ENCODE measurements around the gene OR2AG1.

The OR2AG1 gene

DNA sequence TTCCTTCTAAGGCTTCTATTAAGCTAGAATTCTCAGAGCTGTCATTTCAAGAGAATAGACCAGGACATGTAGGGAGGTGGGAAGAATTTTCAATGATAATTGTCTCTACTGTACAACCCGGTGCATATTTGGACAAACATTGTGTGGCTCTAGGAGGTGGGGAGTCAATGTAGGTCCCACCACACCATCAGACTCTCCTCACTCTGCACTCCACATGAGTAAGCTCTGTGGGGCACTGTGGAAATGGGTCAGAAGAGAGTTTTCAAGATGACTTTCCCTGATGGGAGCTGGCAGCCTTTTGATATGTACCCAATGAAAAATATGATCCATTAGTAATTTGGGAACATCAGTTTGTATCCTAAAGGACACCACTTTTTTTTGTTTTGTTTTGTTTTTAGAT is 44.2 kb upstream of the OR2AG1 start:
- H3K4me3 ChIP-seq (ENCODE audit: low read depth, low read length): no peak overlapping the region
- TF ChIP-seq, protein P1, sequence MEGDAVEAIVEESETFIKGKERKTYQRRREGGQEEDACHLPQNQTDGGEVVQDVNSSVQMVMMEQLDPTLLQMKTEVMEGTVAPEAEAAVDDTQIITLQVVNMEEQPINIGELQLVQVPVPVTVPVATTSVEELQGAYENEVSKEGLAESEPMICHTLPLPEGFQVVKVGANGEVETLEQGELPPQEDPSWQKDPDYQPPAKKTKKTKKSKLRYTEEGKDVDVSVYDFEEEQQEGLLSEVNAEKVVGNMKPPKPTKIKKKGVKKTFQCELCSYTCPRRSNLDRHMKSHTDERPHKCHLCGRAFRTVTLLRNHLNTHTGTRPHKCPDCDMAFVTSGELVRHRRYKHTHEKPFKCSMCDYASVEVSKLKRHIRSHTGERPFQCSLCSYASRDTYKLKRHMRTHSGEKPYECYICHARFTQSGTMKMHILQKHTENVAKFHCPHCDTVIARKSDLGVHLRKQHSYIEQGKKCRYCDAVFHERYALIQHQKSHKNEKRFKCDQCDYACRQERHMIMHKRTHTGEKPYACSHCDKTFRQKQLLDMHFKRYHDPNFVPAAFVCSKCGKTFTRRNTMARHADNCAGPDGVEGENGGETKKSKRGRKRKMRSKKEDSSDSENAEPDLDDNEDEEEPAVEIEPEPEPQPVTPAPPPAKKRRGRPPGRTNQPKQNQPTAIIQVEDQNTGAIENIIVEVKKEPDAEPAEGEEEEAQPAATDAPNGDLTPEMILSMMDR (IDR thresholded peaks at IDR 0.05; ENCODE audit: low read depth, low read length): no peak

- H3K4me3 ChIP-seq (ENCODE audit: low read depth, low read length): no peak overlapping the region
- TF ChIP-seq, protein P1 (IDR thresholded peaks at IDR 0.05; ENCODE audit: low read depth, low read length): no peak
These were observed 40.6 kb upstream of the OR2AG1 start for GRCh38 chr11:6742260-6742659.

GRCh38 chr11:6745018-6745417 is 37.8 kb upstream of the OR2AG1 start:
- H3K4me3 ChIP-seq (ENCODE audit: low read depth, low read length): no peak overlapping the region
- TF ChIP-seq, protein P1 (IDR thresholded peaks at IDR 0.05; ENCODE audit: low read depth, low read length): no peak

- no peak overlapping the region for H3K4me3 ChIP-seq (ENCODE audit: low read depth, low read length)
- TF ChIP-seq, protein P1 (IDR thresholded peaks at IDR 0.05; ENCODE audit: low read depth, low read length): no peak
These were observed 37.3 kb upstream of the OR2AG1 start for GRCh38 chr11:6745465-6746015.

- TF ChIP-seq, protein P1 (IDR thresholded peaks at IDR 0.05; ENCODE audit: low read depth, low read length): no peak
- H3K4me3 ChIP-seq (ENCODE audit: low read depth, low read length): peak overlapping the region; percentile 21; the same call in 1 of the 2 replicates
These were observed 36.7 kb upstream of the OR2AG1 start for GRCh38 chr11:6746086-6746618.

- H3K4me3 ChIP-seq (ENCODE audit: low read depth, low read length): no peak overlapping the region
- TF ChIP-seq, protein P1 (IDR thresholded peaks at IDR 0.05; ENCODE audit: low read depth, low read length): no peak
These were observed 36.2 kb upstream of the OR2AG1 start for GRCh38 chr11:6746626-6747025.

- TF ChIP-seq, protein P1 (IDR thresholded peaks at IDR 0.05; ENCODE audit: low read depth, low read length): no peak
- no peak overlapping the region for H3K4me3 ChIP-seq (ENCODE audit: low read depth, low read length)
These were observed 35.6 kb upstream of the OR2AG1 start for GRCh38 chr11:6747097-6747668.

Measured in WI38 (cell line).